NCI-H526 (cell line): Measurements from ENCODE around the gene PCK1.

Source experiments
- DNase-seq, 2 experiments: peaks; one replicate each; lab custom pipeline; 2025; lab: John Stamatoyannopoulos, UW

Gene PCK1

DNA sequence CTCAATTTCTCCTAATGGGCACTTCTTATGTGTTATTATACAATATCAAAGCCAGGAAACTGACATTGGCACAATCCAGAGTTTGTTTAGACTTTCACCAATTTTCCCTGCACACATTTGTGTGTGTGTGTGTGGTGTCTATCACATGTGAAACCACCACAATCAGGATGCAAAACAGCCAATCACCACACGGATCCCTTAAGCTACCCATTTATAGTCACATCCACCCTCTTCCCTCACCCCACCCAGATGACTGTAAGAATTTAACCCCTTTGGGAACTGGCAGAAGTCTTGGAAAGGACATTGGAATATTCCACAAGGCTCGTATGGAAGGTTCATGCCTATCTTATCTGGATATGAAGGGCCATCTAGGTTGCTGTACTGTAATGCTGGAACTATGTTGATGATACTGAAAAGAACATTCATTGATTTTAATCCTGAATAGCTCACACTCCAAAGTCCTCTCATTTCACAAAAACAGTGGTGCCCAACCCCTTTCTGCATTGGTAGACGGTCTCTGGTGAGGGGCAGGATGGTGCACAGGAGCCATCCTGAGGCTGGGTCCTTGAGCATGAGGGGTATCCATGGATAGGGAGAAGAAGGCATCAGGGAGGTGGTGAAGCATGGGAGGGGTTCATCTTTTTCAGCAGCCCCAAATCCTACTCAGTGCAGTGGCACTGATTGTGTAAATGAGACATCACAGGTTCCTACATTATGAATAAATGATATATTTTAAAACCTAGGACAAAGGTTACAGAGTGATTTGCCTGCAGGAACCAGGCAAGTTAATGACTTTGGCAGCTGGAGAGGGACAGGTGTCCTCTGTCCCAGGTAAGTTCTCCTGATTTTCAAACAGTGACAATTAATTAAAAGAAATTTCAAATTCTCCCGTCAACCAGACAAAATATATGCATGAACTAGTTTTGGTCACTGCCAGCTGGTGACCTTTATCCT lies 23.9 kb upstream of the PCK1 start:
- peak; percentile 19 to 52 for DNase-seq

GRCh38 chr20:57537822-57538221 lies 23.1 kb upstream of the PCK1 start:
- peak in 1 of 2 experiments; percentile 48 for DNase-seq

DNA sequence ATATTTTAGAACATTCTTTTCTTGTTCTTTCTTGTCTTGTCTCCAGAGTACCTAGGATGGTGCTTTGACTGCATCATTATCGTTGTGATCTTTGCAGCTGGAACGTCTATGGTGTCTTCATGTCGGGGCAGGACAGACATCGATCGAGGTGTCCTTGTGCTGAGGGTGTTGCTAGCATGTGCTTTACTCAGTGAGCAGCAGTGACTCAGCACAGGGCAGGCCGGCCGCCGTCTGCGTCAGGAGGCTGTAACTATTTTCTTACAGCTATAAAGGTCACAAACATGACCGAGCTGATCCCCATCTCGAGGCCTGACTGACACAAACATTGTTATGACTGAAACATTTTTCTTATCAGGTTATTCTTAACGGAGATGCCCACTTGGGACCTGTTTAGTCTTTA lies 21.0 kb upstream of the PCK1 start:
- DNase-seq, result no peak

DNA sequence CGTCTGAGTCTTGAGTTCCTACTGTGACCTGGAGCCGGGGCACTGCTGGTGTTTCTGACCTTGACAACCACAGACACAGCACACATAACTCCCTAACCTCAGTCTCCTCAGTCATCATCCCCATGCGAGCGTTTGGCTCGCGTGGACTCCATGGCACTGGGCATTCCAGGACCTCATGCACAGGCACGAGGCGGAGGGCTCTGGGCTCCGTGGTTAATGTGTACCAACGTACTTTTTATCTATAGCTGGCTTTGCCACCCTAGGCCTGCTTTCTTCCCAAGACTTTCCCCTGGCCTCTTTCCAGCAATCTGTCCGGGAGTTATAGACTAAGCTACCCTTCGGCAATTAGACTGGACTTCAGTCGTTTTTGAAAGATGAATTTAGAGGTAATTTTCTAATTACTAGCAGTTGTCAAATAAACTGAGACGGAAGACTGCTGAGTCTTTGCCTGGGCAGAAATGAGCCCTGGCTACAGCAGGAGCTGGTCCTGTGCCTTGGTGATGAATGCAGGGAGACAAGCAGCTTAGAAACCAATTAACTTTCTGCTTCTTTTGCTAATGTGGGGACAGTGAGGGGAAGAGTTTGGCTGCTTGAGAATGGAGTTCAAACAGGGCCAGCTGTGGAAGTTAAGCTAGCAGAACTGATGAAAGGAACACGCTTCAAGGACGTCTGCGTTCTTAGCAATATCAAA lies 19.9 kb upstream of the PCK1 start:
- DNase-seq, result no peak

DNA sequence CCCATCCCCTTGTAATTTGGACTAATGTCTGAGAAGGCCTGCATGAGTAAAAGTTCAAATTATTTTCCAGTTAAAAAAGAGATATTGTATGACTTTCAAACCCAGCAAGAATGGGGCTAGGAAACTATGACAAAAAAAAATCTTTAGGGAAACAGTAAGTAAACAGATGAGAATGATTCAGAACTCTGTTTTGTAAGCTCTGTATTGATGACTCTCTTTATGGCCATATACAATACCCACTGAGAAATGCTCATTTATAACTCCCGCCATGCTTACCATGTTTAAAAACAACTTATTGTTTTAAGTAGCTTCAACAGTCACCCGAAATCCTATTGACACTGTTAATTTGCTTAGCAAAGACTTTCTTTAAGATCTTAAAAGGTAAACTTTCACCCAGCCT lies 17.2 kb upstream of the PCK1 start:
- DNase-seq, result no peak

DNA sequence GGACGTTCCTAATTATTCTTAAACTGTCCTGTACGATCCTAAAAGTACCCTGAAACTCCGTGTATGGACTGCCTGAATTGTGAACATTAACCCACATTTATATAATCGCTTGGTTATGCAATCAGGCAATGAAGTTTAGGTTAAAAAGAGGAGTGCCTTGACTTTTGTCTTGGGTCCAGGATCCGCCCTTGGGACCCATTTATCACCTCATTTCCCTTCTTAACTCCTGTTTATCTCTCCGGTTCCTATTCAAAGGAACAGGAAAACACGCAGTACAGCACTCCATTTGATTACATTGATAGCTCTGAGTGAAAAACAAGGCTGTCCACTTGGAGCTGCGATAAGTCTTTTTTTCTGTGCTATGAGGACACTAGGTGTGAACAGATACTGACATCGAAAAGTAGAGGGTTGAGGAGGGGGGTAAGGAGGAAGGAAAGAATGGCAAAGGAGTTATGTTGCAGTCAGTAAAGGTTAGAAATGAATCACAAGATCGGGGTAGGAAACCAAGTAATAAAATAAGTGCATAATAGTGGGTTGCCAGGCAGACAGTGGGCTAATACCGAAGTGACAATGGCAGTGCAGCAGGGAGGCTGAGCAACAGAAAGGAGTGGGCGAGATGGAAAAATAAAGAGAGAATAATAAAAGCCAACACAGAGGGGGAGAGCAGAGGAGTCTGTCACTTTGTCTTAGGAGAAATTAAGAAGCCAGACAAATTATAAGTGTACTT lies 15.9 kb upstream of the PCK1 start:
- no peak for DNase-seq

DNA sequence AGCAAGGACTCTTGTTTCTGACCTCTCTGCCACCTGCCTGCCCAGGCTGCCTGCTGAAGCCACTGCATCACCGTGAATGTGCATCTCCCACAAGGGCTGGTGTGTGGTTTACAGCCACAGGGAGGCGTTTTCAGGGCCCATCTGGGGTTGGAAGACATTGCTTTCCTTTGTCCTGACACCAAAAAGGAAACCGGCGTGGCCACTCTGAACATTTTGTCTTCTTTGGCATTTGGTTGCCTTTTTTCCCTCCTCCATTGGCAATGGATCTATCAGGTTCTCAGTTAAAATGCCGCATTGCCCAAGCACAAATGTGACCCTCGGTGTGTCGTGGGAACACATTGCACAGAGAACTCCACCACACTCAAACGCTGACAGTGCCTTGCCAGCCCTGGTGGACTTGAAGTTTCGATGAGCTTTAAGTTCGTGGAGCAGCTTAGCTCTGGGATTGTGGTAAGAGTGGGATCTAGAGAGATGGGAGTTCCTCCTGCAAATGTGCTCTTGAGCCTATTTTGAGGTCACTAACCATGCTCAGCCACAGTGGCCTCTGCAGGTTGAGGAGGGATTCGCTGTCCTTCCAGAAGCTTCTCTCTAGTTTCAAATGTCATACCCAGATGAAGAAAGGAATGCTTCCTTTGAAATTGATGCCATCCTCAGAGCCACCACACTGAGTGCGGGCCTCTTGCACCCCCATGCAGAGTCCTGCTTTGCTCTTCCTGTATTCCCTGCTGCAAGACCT lies 14.8 kb upstream of the PCK1 start:
- no peak for DNase-seq

DNA sequence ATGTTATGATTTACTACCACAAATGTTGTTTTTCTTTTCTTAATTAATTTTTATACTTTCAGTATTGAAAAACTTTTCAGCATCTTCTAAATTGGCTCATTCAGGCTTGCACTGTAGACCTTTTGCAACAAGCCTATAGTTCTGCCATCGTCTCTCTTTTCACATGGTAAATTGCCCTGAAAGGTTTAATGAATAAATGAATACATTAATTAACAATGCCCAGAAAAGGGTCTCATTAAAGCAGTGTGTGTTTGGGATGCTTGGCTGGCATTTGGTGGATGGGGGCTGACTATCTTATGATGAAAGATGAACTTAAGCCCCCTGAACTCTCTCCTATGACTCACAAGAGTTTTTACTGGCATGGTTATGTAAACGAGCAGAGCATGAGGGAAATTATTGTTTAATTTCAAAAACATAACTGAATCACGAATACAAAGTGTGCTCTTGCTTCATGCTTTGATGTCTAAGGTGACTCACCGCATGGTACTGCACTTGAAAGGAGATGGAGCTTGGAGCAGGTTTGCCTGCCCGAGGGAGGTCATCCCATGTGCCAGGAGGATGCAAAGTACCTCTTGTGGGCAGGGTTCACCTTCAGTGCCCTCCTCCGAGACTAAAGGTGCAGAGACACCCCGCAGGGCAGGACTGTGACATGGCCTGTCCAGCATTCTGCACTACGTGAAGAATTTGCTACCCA lies 13.8 kb upstream of the PCK1 start:
- DNase-seq, result no peak

GRCh38 chr20:57548177-57549058 lies 12.5 kb upstream of the PCK1 start:
- DNase-seq, result no peak

DNA sequence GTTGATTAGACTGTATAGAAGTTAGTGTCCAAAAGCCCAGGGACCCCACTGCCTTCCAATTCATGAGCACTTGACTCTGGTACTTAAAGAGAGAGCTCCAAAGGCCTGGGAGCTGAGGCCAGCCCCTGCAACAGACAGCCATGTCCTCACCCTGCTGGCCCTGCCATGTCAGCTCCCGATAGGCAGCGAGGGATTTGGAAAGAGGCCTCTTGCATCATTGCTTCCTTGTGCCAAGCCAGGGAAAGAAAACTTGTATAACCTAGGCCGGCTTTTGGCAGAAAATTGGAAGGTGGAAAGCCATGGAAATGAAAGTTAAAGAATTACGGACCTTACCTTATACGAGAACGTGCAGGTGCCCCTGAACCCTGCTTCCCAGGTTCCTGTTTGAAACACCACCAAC lies 8.4 kb upstream of the PCK1 start:
- DNase-seq, result no peak

DNA sequence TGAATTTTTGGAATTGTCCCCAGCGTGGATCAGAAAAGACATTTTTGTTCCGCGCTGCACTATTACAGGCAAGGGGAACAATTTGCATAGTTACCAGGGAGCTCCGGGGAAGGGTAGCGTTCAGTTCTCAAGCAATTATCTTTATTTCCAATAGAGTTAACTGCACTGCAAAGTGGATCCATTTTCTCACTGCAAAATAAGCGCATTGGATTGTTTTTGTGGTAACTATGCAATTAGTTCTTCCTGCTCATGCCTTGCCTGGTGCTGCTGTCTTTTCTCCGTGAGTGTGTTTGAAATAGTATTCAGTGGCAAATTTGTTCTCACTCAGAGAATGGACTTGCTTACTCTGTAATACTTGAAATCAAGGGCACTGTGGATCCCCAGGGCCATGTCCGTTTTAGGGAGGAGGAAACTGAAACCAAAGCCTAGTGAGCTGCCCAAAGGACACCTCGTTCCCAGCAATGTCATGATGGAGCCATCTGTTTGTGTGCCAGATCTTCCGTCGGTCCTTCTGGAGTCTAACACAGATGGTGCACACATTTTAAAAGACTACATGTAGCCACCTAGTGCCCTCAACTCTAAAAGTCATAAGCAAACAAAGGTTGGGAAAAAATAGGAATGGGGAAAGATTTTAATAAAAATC lies 7.4 kb upstream of the PCK1 start:
- DNase-seq, result peak in 1 of 2 experiments; percentile 18

DNA sequence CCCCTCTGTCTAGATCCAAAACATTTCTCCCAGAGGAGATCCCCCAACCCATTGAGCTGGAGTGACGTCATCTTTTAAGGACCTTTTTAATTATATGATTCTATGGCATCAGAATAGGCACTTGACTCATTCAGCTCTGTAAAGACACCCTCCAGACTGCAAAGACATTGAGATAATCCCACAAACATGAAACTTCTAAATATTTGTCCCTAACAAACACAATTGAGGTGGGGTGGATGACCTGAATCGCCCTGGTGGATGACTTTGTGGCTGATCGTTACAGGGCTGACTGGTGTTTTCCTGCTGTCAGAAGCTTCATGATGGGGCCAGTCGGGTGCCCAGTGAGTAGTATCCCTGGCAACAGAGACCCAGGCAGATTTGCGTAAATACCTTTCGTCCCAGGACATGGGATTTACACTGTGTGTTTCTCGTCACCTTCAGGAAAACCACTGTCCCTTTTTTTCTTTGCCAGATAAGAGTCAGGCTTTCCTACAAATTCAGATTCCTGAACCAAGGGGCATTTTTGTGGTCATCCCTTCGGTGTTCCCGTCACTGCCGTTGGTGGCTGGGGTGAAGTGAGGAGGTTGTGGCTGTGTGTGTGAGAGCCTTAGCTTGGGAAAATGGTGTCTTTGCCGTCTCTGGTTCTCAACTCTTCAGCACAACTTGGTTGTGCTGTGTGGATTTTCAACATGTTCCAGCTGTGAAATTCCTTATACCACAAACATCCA lies 5.3 kb upstream of the PCK1 start:
- DNase-seq, result no peak

DNA sequence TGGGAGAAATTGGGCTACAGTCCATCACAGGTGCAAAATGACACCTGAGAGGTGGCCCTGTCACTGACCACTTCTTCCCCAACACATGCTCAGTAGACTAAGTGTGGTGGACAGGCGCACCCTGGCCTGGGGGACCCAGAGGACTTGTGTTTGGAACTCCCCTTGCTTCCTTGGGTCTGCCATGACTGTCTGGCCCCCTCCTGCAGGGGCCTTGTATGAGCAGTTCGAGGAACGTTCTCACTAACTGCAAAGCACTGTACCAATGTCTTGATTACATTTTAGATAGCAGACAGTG lies 4.0 kb upstream of the PCK1 start:
- no peak for DNase-seq

GRCh38 chr20:57557926-57558613 lies 2.8 kb upstream of the PCK1 start:
- no peak for DNase-seq

DNA sequence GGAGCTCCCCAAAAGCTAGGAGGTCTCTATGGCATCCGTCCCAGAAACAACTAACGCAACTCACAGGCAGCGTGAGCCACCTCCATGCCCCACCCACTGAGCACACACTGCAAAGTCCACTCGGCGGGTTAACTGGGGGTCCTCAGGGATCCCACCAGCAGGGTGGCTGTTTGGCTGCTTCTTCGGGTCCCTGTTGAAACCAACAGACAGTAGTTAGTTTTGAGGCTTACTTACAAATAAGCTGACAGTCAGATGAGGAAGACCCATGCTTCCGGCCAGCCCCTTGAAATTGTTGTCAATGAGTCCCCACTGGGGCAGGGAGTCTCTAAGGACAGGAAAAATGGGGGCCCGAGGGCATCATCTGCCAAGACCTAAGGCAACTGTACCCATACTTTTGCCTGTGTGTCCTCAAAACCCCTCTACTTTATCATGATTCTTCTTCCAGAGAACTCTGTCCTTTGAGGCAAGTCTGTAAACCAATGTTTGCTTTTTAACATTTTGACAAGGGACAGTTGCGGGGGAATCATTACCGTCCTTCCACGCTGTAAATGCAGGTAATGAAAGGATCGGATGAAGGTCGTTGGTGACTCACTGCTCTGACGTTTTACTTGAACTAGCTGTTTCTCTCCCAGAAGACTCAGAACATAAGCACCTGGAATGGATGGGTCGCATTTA lies 2.2 kb upstream of the PCK1 start:
- no peak for DNase-seq

- DNase-seq, result no peak
Observed at GRCh38 chr20:57559289-57559634, 1.6 kb upstream of the PCK1 start.

GRCh38 chr20:57559658-57560553 lies 1.0 kb upstream of the PCK1 start:
- DNase-seq, result no peak
